ENCODE measurements around the gene CPA2.
A peak's percentile ranks its signal among the peaks of the same experiment; 100 is the strongest.

Gene CPA2

GRCh38 chr7:130272381-130273080 is 5.9 kb downstream of the CPA2 start:
- no peak for TF ChIP-seq CTCF (IDR thresholded peaks at IDR 0.05; ENCODE audit: borderline replicate concordance, control extremely low read depth, extremely low read depth, insufficient read depth, missing control alignments)
- in situ Hi-C loops (cut with MboI; ENCODE audit: low sequenced_read_pairs, unreplicated experiment): no loop called here
- DNase-seq (ENCODE audit: low spot score): no peak

GRCh38 chr7:130273081-130273932 is 6.6 kb downstream of the CPA2 start:
- peak; percentile 45 for DNase-seq (ENCODE audit: low spot score)
- TF ChIP-seq CTCF (IDR thresholded peaks at IDR 0.05; ENCODE audit: borderline replicate concordance, control extremely low read depth, extremely low read depth, insufficient read depth, missing control alignments): no peak
- in situ Hi-C loops (cut with MboI; ENCODE audit: low sequenced_read_pairs, unreplicated experiment): no loop called here

GRCh38 chr7:130273933-130274255 is 7.2 kb downstream of the CPA2 start:
- in situ Hi-C loops (cut with MboI; ENCODE audit: low sequenced_read_pairs, unreplicated experiment): no loop called here
- no peak for TF ChIP-seq CTCF (IDR thresholded peaks at IDR 0.05; ENCODE audit: borderline replicate concordance, control extremely low read depth, extremely low read depth, insufficient read depth, missing control alignments)
- DNase-seq (ENCODE audit: low spot score): no peak

GRCh38 chr7:130274296-130274695 is 7.6 kb downstream of the CPA2 start:
- in situ Hi-C loops (cut with MboI; ENCODE audit: low sequenced_read_pairs, unreplicated experiment): no loop called here
- TF ChIP-seq CTCF (IDR thresholded peaks at IDR 0.05; ENCODE audit: borderline replicate concordance, control extremely low read depth, extremely low read depth, insufficient read depth, missing control alignments): no peak
- DNase-seq (ENCODE audit: low spot score): no peak

DNA sequence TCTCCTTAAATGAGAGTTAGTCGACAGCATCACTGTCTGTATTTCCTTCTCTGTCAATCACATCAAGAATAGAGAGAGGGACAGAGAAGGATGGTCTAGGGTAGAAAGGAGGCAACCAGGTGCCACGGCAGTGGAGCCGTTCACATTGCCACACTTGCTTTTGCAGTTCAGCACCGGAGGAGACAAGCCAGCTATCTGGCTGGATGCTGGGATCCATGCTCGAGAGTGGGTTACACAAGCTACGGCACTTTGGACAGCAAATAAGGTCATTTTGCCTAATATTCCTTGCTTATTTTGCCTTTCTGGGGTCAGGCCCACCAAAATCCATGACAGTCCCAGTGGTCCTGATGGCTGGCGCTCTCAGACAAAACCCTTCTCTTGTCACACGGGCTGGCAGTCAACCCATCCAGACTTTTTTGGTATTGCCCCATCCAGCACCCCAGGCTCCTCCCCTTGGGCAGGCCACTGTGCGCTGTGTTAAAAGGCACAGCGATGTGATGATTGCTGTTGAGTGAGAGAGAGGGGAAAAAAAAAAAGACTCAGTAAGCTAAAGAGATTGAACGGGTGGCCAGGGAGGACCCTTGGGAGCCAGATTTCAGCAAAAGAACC is 8.4 kb downstream of the CPA2 start:
- DNase-seq (ENCODE audit: low spot score): no peak
- in situ Hi-C loops (cut with MboI; ENCODE audit: low sequenced_read_pairs, unreplicated experiment): no loop called here
- no peak for TF ChIP-seq CTCF (IDR thresholded peaks at IDR 0.05; ENCODE audit: borderline replicate concordance, control extremely low read depth, extremely low read depth, insufficient read depth, missing control alignments)

DNA sequence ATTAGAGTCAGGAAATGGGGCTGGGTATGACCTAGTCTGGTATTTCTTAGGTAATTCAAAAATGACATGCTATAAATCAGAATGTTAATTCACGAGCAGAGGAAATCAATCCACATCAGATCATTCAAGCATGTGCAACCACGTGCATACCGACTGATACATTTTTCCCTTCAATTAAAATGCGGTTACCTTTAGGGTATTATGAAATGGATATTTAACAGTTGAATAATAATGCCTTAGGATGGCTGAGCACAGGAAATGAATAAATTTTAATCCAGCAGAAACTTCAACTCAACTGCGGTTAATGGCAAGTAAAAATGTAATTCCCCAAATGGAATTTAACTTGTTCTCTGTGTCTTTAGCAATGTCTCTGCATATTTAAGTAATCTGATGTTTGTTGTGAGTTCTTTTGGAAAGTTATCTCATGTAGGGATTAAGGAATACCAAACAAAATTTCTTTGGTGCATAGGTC is 9.2 kb downstream of the CPA2 start:
- no peak for TF ChIP-seq CTCF (IDR thresholded peaks at IDR 0.05; ENCODE audit: borderline replicate concordance, control extremely low read depth, extremely low read depth, insufficient read depth, missing control alignments)
- no peak for DNase-seq (ENCODE audit: low spot score)
- in situ Hi-C loops (cut with MboI; ENCODE audit: low sequenced_read_pairs, unreplicated experiment): no loop called here

All from GM13976 (cell line).